Frontal cortex (tissue), 4 donors: ENCODE measurements around the gene SRGAP3. TPM values are rescaled to one million over a fixed set of nuclear protein-coding genes. Genes with fewer than 3 reads are reported as not detected.
A peak's percentile ranks its signal among the peaks of the same experiment; 100 is the strongest.

Source experiments
- DNase-seq, 2 donors: peaks; one replicate each; pipeline ENCODE4 v3.0.0; 2012; ENCODE audit warnings: low spot score in 2 of 2
- FAIRE-seq: peaks from 2 replicates; lab custom pipeline; 2012; peaks lifted over from hg19 to GRCh38; lab: Jason Lieb, UNC
- total RNA-seq: library from RNA; depleted of rRNA; stranded (reverse); fragments of >200 nt; gene quantifications from one replicate; pipeline ENCODE4 v1.2.3, GENCODE V29; 2014
- donor health status: control.
- donor health status: control.
- donor health status: control.

Gene SRGAP3
- total RNA-seq, 1 donor from 2014 or later: 58.3 TPM

- DNase-seq: no peak
- FAIRE-seq: no peak
Measured at GRCh38 chr3:9008550-9009255, 240.7 kb downstream of the SRGAP3 start.

- no peak for DNase-seq
- no peak for FAIRE-seq
Measured at GRCh38 chr3:9007928-9008327, 241.5 kb downstream of the SRGAP3 start.

DNA sequence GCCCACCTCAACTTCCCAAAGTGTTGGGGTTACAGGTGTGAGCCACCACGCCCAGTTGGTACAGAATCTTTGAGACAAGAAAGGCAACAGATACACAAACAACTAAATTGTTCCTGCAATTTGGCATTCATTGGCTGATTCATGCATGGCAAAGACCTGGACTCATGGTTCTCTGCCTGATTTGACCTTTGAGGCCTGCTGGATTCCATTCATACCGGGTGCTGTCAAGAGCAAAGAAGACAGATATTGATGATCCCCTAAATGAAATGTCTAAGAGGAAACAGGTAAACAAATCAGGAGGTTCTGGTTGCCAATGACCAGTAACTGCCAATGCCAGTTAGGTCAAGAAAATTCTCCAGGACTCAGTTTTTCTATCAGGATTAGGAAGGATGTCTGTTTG lies 242.2 kb downstream of the SRGAP3 start:
- FAIRE-seq: no peak
- DNase-seq: no peak

- no peak for FAIRE-seq
- DNase-seq: no peak
Measured at GRCh38 chr3:9000041-9000440, 249.4 kb downstream of the SRGAP3 start.

DNA sequence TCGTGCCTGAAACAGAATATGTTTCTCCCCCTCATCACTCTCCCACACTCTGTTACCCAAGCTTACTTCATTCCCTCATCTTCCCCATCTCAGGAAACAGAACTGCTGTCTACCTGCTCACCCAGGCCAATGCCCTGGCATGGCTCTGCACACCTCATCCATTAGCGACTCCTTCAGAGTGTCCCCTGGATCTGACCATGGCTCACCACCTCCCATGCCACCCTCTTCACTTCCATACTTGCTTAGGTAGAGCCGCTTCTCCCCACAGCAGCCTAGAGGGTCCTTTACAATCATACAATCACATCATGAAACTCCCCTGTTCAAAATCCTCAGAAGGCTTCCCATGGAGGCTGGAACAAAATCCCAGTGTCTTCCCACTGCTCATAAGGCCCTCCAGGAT lies 252.3 kb downstream of the SRGAP3 start:
- no peak for DNase-seq
- FAIRE-seq: no peak

- FAIRE-seq (no peak), DNase-seq (peak; percentile 46 to 65)
Measured at GRCh38 chr3:8996681-8997121, 252.7 kb downstream of the SRGAP3 start.

DNA sequence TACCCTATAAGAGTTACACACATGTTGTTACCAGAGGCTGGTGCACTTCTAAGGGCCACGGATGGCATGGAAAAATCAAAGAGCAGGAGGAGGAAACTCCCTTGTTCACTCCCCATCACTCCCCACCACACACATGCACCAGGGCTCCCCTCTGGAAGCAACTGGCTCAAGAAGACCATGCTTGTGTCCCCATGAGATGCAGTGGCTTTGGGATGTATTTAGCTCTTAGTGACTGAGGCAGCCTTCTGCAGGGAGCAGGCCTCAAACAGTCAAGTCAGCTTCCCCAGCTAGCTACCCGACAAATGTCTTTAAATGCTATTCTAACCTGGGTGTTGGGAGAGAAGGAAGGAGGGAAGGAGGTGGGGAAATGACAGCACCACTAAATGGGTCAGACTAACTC lies 253.2 kb downstream of the SRGAP3 start:
- DNase-seq: no peak
- no peak for FAIRE-seq

DNA sequence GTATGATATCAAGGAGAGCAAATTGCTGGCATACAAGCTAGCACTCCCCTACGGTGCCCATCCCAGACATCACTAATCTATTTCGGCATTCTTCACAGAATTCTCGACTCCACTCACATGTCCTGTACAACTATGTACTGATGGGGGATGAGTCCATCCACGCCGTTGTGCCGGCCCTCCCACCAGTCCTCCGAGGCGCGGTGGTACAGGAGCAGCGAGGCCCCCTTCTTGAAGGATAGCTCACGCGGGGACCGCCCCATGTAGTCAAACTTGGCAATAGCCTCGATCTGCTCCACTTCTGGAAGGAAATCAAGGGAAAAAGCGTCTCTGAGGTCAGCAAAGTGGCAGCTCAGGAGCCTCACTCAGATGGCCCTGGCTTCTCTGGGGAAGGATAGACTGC lies 255.2 kb downstream of the SRGAP3 start:
- FAIRE-seq (no peak), DNase-seq (no peak)

DNA sequence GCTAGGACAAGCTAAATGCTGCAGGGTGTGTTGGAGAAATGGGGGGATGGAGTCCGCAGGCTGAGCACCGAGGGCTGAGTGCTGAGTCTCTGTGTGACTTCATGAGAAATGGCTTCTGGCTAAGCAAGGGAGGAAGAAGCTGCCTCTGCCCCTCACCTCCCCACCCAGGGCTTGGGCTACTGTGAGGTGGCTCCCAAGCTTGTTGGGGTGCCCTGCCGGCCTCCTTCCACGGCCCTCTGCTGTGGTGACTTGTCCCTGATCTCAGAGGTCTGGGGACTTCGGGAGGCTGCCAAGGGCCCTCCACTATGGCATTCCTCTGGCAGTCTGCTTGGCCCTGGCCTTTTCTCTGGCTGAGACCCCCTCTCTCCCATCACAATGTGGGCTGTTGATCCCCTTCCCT lies 256.1 kb downstream of the SRGAP3 start:
- FAIRE-seq: no peak
- DNase-seq: no peak

GRCh38 chr3:8992854-8993253 lies 256.6 kb downstream of the SRGAP3 start:
- DNase-seq (no peak), FAIRE-seq (no peak)

DNA sequence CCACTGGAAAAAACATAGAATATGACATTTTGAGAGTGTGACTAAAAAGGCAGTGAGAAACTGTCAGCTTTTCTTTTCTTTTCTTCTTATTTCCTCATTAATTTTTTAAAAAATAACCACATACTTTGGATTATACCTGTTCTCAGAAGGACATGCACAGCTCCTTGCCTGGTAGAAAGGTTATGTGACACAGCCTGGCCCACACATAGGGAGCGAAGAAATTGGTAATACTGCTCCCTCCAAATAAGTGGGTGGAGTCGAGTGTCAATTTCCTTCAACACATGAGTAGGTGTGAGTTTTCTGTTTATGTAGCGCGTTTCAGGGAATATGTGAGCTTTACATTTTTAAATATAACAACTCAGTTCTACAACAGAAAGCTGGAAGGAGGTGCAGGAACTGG lies 257.2 kb downstream of the SRGAP3 start:
- DNase-seq: no peak
- FAIRE-seq: no peak

GRCh38 chr3:8990266-8991215 lies 258.9 kb downstream of the SRGAP3 start:
- DNase-seq (no peak), FAIRE-seq (no peak)

- no peak for DNase-seq
- FAIRE-seq: no peak
Measured at GRCh38 chr3:8988791-8989558, 260.5 kb downstream of the SRGAP3 start.

DNA sequence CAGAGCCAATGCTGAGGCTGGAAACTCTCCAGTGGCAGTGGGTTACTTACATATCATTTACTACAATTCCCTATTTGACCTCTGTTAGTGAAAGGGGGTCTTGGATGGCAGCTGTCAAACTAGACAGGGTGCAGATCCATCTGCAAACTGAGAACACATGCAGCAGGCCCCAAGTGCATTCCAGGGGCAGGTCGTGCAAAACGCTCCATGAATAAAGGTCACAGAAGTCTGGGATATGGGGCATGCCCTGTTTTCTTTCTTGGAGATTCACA lies 261.1 kb downstream of the SRGAP3 start:
- DNase-seq (no peak), FAIRE-seq (no peak)

- FAIRE-seq (no peak), DNase-seq (peak; percentile 82 to 83)
Measured at GRCh38 chr3:8987645-8988383, 261.6 kb downstream of the SRGAP3 start.

DNA sequence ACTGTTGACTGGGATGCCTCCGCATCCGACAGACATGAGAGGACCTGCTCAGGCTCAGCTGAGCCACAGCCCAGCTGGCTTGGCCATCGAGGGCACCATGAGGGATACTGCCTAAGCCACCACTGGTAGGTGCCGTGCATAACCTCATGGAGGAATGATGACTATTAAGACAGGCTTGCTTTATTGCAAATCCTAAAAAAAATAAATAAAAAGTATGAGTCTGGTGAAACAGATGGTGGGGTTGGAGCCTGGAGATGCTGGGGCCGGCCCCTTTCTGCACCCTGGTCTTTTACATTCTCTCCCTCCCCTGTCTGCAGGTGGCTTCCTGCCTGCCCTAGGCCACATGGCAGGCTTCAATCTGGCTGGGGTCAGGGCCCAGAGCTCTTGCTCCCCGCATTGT lies 262.2 kb downstream of the SRGAP3 start:
- no peak for DNase-seq

DNA sequence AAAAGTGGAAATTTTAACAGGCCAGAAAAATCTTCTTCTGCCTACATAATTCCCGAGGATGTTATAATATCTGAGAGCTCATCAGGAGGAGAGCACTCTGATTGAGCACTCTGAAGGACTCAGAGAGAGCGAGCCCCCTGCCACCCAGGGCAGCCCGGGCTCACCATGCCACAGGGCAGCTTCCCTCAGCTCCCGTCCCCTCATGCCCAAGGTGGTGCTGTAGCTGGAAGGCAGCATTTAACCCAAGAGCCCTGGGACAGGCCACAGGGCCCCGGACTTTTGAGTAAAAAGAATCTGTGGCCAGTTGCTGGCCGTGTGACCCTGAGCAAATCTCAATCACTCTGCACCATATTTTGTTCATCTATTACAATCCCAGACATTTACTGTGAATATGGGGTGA lies 262.7 kb downstream of the SRGAP3 start:
- DNase-seq (no peak), FAIRE-seq (no peak)

More for the DNA sequence above, 262.2 kb downstream of the SRGAP3 start:
- FAIRE-seq: no peak

- no peak for DNase-seq
- FAIRE-seq: no peak
Measured at GRCh38 chr3:8985876-8986275, 263.6 kb downstream of the SRGAP3 start.

- no peak for FAIRE-seq
- DNase-seq: no peak
Measured at GRCh38 chr3:8985411-8985831, 264.0 kb downstream of the SRGAP3 start.

DNA sequence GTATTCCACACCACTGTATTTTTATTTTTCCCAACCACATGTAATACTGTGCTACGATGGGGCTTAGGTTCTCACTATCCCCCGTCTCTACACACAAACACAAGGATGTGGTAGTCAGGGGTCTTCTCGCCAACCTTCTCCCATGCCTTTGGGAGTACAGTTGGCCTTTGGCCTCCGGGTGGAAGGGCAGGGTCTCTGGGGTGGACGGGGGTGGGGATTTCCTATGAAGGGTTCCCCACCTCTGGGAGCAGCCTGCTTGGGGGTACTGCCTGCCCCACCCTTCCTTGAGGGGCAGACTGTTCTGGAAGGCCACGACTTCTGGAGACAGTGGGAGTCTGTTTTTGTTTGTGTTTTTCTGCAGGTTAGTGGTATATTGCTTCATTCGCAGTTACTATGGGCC lies 264.9 kb downstream of the SRGAP3 start:
- no peak for DNase-seq
- no peak for FAIRE-seq
